Activated CD4-positive, alpha-beta memory T cell treated with anti-CD3 and anti-CD28 coated beads, Interleukin-2, amount 10 ng/mL, durations not matched to agents 7 days and 5 days (primary cell): Measurements from ENCODE around the gene SLX4IP. TPM values are rescaled to one million over a fixed set of nuclear protein-coding genes. Genes with fewer than 3 reads are reported as not detected.

ENCODE experiments used
- CTCF ChIA-PET: fragments of 350-600 bp; sonication (Branson Sonifier 250); formaldehyde crosslinking; loops from one replicate; lab custom pipeline; 2021; ENCODE audit warnings: antibody characterized with exemption, inconsistent platforms; lab: Charles Lee
- POLR2A ChIA-PET: fragments of 350-600 bp; sonication (Branson Sonifier 250); formaldehyde crosslinking; loops from one replicate; lab custom pipeline; 2021; ENCODE audit warnings: antibody characterized with exemption; lab: Charles Lee
- DNase-seq: peaks from one replicate; pipeline ENCODE4 v3.0.0-alpha.2; 2020
- H3K27ac Mint-ChIP-seq: one replicate; pipeline ENCODE4 v1.8.0; 2021; ENCODE audit warnings: mild to moderate bottlenecking, mixed read lengths
- H3K27me3 Mint-ChIP-seq: one replicate; pipeline ENCODE4 v1.8.0; 2021; ENCODE audit warnings: mixed read lengths
- H3K36me3 Mint-ChIP-seq: one replicate; pipeline ENCODE4 v1.8.0; 2021; ENCODE audit warnings: low read depth, mixed read lengths
- H3K4me1 Mint-ChIP-seq: one replicate; pipeline ENCODE4 v1.8.0; 2021; ENCODE audit warnings: mixed read lengths
- H3K4me3 Mint-ChIP-seq: one replicate; pipeline ENCODE4 v1.8.0; 2021; ENCODE audit warnings: mild to moderate bottlenecking, mixed read lengths
- H3K9me3 Mint-ChIP-seq: one replicate; pipeline ENCODE4 v1.8.0; 2021; ENCODE audit warnings: mixed read lengths
- total RNA-seq, 2 experiments: library from RNA; stranded (reverse); gene quantifications; one replicate each; pipeline ENCODE4 v1.2.3, GENCODE V29; 2021

The SLX4IP gene
- total RNA-seq, 2 experiments from 2014 or later: 6.2 TPM

GRCh38 chr20:10454151-10454750, 19.1 kb downstream of the SLX4IP start:
- no peaks in the 10 kb centered on the region for H3K27me3 Mint-ChIP-seq
- H3K9me3 Mint-ChIP-seq: peaks cover 4% of the 10 kb centered on the region
- H3K36me3 Mint-ChIP-seq: peaks cover 27% of the 10 kb centered on the region
- H3K27ac Mint-ChIP-seq: peak overlapping the region; percentile 3
- H3K4me3 Mint-ChIP-seq: no peak overlapping the region
- CTCF ChIA-PET: no interaction called here
- H3K4me1 Mint-ChIP-seq: peaks cover 19% of the 10 kb centered on the region
- DNase-seq: no peak
- POLR2A ChIA-PET: interaction anchor here (3.0 kb wide), 1 partner anchor 20 kb away, joined by 33 read pairs; the partner anchor contains the start of genes MKKS and SLX4IP

- no peak overlapping the region for H3K4me3 Mint-ChIP-seq
- peaks cover 10% of the 10 kb centered on the region for H3K4me1 Mint-ChIP-seq
- POLR2A ChIA-PET: no interaction called here
- no peak overlapping the region for H3K27ac Mint-ChIP-seq
- CTCF ChIA-PET: no interaction called here
- no peak for DNase-seq
- peaks cover 13% of the 10 kb centered on the region for H3K9me3 Mint-ChIP-seq
- peaks cover 58% of the 10 kb centered on the region for H3K36me3 Mint-ChIP-seq
- H3K27me3 Mint-ChIP-seq: no peaks in the 10 kb centered on the region
Measured at GRCh38 chr20:10461495-10461894, 26.4 kb downstream of the SLX4IP start.

- DNase-seq: no peak
- H3K36me3 Mint-ChIP-seq: peaks cover 52% of the 10 kb centered on the region
- H3K27ac Mint-ChIP-seq: no peak overlapping the region
- H3K4me3 Mint-ChIP-seq: no peak overlapping the region
- ChIA-PET CTCF (no interaction called here), POLR2A (no interaction called here)
- peaks cover 10% of the 10 kb centered on the region for H3K9me3 Mint-ChIP-seq
- H3K27me3 Mint-ChIP-seq: no peaks in the 10 kb centered on the region
- H3K4me1 Mint-ChIP-seq: peaks cover 10% of the 10 kb centered on the region
Measured at GRCh38 chr20:10462516-10462915, 27.4 kb downstream of the SLX4IP start.

- Mint-ChIP-seq H3K4me1 (peaks cover 18% of the 10 kb centered on the region), H3K4me3 (no peak overlapping the region), H3K9me3 (peaks cover 9% of the 10 kb centered on the region), H3K27ac (no peak overlapping the region), H3K36me3 (peaks cover 44% of the 10 kb centered on the region), H3K27me3 (no peaks in the 10 kb centered on the region)
- DNase-seq: no peak
- CTCF ChIA-PET: no interaction called here
- POLR2A ChIA-PET: no interaction called here
Measured at GRCh38 chr20:10463622-10464021, 28.5 kb downstream of the SLX4IP start.

GRCh38 chr20:10465135-10465534, 30.0 kb downstream of the SLX4IP start:
- peaks cover 20% of the 10 kb centered on the region for H3K4me1 Mint-ChIP-seq
- peaks cover 32% of the 10 kb centered on the region for H3K36me3 Mint-ChIP-seq
- DNase-seq: no peak
- no peak overlapping the region for H3K4me3 Mint-ChIP-seq
- peaks cover 5% of the 10 kb centered on the region for H3K9me3 Mint-ChIP-seq
- ChIA-PET POLR2A (no interaction called here), CTCF (no interaction called here)
- no peak overlapping the region for H3K27ac Mint-ChIP-seq
- H3K27me3 Mint-ChIP-seq: no peaks in the 10 kb centered on the region

GRCh38 chr20:10466325-10466724, 31.2 kb downstream of the SLX4IP start:
- Mint-ChIP-seq H3K27ac (no peak overlapping the region), H3K27me3 (no peaks in the 10 kb centered on the region), H3K36me3 (peaks cover 22% of the 10 kb centered on the region), H3K4me3 (no peak overlapping the region), H3K9me3 (peaks cover 3% of the 10 kb centered on the region), H3K4me1 (peaks cover 20% of the 10 kb centered on the region)
- CTCF ChIA-PET: no interaction called here
- POLR2A ChIA-PET: no interaction called here
- no peak for DNase-seq

GRCh38 chr20:10466855-10467254, 31.8 kb downstream of the SLX4IP start:
- no peak overlapping the region for H3K27ac Mint-ChIP-seq
- peaks cover 16% of the 10 kb centered on the region for H3K4me1 Mint-ChIP-seq
- no peak overlapping the region for H3K4me3 Mint-ChIP-seq
- H3K9me3 Mint-ChIP-seq: peaks cover 3% of the 10 kb centered on the region
- no peaks in the 10 kb centered on the region for H3K27me3 Mint-ChIP-seq
- no peak for DNase-seq
- ChIA-PET CTCF (interaction anchor here (2.5 kb wide), 1 partner anchor 69 kb away, joined by 12 read pairs; no protein-coding TSS in a partner anchor), POLR2A (no interaction called here)
- H3K36me3 Mint-ChIP-seq: peaks cover 18% of the 10 kb centered on the region

- H3K4me1 Mint-ChIP-seq: peaks cover 12% of the 10 kb centered on the region
Measured at GRCh38 chr20:10467681-10468339, 32.7 kb downstream of the SLX4IP start.

GRCh38 chr20:10468340-10468845, 33.3 kb downstream of the SLX4IP start:
- ChIA-PET POLR2A (no interaction called here), CTCF (interaction anchor here (1.2 to 2.5 kb wide), 3 partner anchors 42 to 68 kb away, joined by 3 to 12 read pairs (median 3); no protein-coding TSS in a partner anchor)
- H3K27ac Mint-ChIP-seq: no peak overlapping the region

More at GRCh38 chr20:10467681-10468339, 32.7 kb downstream of the SLX4IP start:
- H3K27ac Mint-ChIP-seq: no peak overlapping the region
- H3K4me3 Mint-ChIP-seq: no peak overlapping the region
- H3K36me3 Mint-ChIP-seq: peaks cover 15% of the 10 kb centered on the region
- H3K9me3 Mint-ChIP-seq: peaks cover 3% of the 10 kb centered on the region
- ChIA-PET CTCF (interaction anchor here (1.4 to 2.5 kb wide), 2 partner anchors 46 to 68 kb away, joined by 3 to 12 read pairs; no protein-coding TSS in a partner anchor), POLR2A (no interaction called here)
- no peak for DNase-seq
- H3K27me3 Mint-ChIP-seq: no peaks in the 10 kb centered on the region

GRCh38 chr20:10469056-10469455, 34.0 kb downstream of the SLX4IP start:
- CTCF ChIA-PET: interaction anchor here (1.2 to 2.5 kb wide), 3 partner anchors 42 to 67 kb away, joined by 3 to 12 read pairs (median 3); no protein-coding TSS in a partner anchor
- Mint-ChIP-seq H3K4me1 (peaks cover 10% of the 10 kb centered on the region), H3K9me3 (no peaks in the 10 kb centered on the region), H3K36me3 (peaks cover 2% of the 10 kb centered on the region), H3K27me3 (no peaks in the 10 kb centered on the region), H3K4me3 (no peak overlapping the region), H3K27ac (no peak overlapping the region)
- DNase-seq: no peak
- POLR2A ChIA-PET: no interaction called here

More at GRCh38 chr20:10468340-10468845, 33.3 kb downstream of the SLX4IP start:
- H3K9me3 Mint-ChIP-seq: no peaks in the 10 kb centered on the region
- peaks cover 9% of the 10 kb centered on the region for H3K36me3 Mint-ChIP-seq
- H3K4me1 Mint-ChIP-seq: peaks cover 10% of the 10 kb centered on the region
- H3K4me3 Mint-ChIP-seq: no peak overlapping the region
- no peak for DNase-seq
- no peaks in the 10 kb centered on the region for H3K27me3 Mint-ChIP-seq

- H3K4me3 Mint-ChIP-seq: no peak overlapping the region
- H3K36me3 Mint-ChIP-seq: peaks cover 2% of the 10 kb centered on the region
- no peak overlapping the region for H3K27ac Mint-ChIP-seq
- H3K4me1 Mint-ChIP-seq: peaks cover 10% of the 10 kb centered on the region
- POLR2A ChIA-PET: no interaction called here
- no peaks in the 10 kb centered on the region for H3K27me3 Mint-ChIP-seq
- H3K9me3 Mint-ChIP-seq: no peaks in the 10 kb centered on the region
- CTCF ChIA-PET: interaction anchor here (1.2 kb wide), 1 partner anchor 43 kb away, joined by 3 read pairs; no protein-coding TSS in a partner anchor
- peak; percentile 21 for DNase-seq
Measured at GRCh38 chr20:10469599-10469998, 34.5 kb downstream of the SLX4IP start.

- POLR2A ChIA-PET: no interaction called here
Measured at GRCh38 chr20:10470276-10470675, 35.2 kb downstream of the SLX4IP start.

GRCh38 chr20:10472871-10473270, 37.8 kb downstream of the SLX4IP start:
- ChIA-PET CTCF (no interaction called here), POLR2A (no interaction called here)
- Mint-ChIP-seq H3K27ac (no peak overlapping the region), H3K27me3 (no peaks in the 10 kb centered on the region), H3K36me3 (no peaks in the 10 kb centered on the region), H3K4me1 (peaks cover 20% of the 10 kb centered on the region), H3K9me3 (no peaks in the 10 kb centered on the region), H3K4me3 (no peak overlapping the region)
- DNase-seq: no peak

More at GRCh38 chr20:10470276-10470675, 35.2 kb downstream of the SLX4IP start:
- no peaks in the 10 kb centered on the region for H3K9me3 Mint-ChIP-seq
- H3K36me3 Mint-ChIP-seq: no peaks in the 10 kb centered on the region
- H3K27me3 Mint-ChIP-seq: no peaks in the 10 kb centered on the region
- DNase-seq: no peak
- no peak overlapping the region for H3K4me3 Mint-ChIP-seq
- H3K4me1 Mint-ChIP-seq: peaks cover 10% of the 10 kb centered on the region
- CTCF ChIA-PET: interaction anchor here (1.6 to 2.1 kb wide), 2 partner anchors 11 to 67 kb away, joined by 4 to 10 read pairs; no protein-coding TSS in a partner anchor
- H3K27ac Mint-ChIP-seq: no peak overlapping the region
